Activated CD8-positive, alpha-beta memory T cell treated with anti-CD3 and anti-CD28 coated beads, Interleukin-2, amount 10 ng/mL, durations not matched to agents 7 days and 5 days (primary cell): ENCODE data around the gene SMIM28. TPM values are rescaled to one million over a fixed set of nuclear protein-coding genes. Genes with fewer than 3 reads are reported as not detected.

Experiments
- ATAC-seq: fragments of 150-1000 bp; cut with Tn5 transposase; one replicate; pipeline ENCODE4 v1.10.0; 2021; ENCODE audit warnings: moderate library complexity
- CTCF ChIA-PET: fragments of 350-600 bp; sonication (Branson Sonifier 250); formaldehyde crosslinking; loops from one replicate; lab custom pipeline; 2021; ENCODE audit warnings: antibody characterized with exemption; lab: Charles Lee
- DNase-seq: peaks from one replicate; pipeline ENCODE4 v3.0.0-alpha.2; 2020
- H3K27ac Mint-ChIP-seq: one replicate; pipeline ENCODE4 v1.8.0; 2021; ENCODE audit warnings: mild to moderate bottlenecking, mixed read lengths
- H3K27me3 Mint-ChIP-seq: one replicate; pipeline ENCODE4 v1.8.0; 2021; ENCODE audit warnings: mixed read lengths
- H3K36me3 Mint-ChIP-seq: one replicate; pipeline ENCODE4 v1.8.0; 2021; ENCODE audit warnings: mild to moderate bottlenecking, mixed read lengths
- H3K4me1 Mint-ChIP-seq: one replicate; pipeline ENCODE4 v1.8.0; 2021; ENCODE audit warnings: mixed read lengths
- H3K4me3 Mint-ChIP-seq: one replicate; pipeline ENCODE4 v1.8.0; 2021; ENCODE audit warnings: mild to moderate bottlenecking, moderate library complexity, mixed read lengths
- H3K9me3 Mint-ChIP-seq: one replicate; pipeline ENCODE4 v1.8.0; 2022; ENCODE audit warnings: low read depth, mixed read lengths
- total RNA-seq, 2 experiments: library from RNA; stranded (reverse); gene quantifications; one replicate each; pipeline ENCODE4 v1.2.3, GENCODE V29; 2021

SMIM28 gene
- total RNA-seq, 2 experiments from 2014 or later: not detected

- ATAC-seq (peak; percentile 24), DNase-seq (peak; percentile 59)
- H3K27ac Mint-ChIP-seq: peak overlapping the region; percentile 80
- H3K36me3 Mint-ChIP-seq: peaks cover 17% of the 10 kb centered on the region
- peaks cover 16% of the 10 kb centered on the region for H3K4me1 Mint-ChIP-seq
- peaks cover 4% of the 10 kb centered on the region for H3K27me3 Mint-ChIP-seq
- CTCF ChIA-PET: interaction anchor here (0.5 to 3.3 kb wide), 10 partner anchors 9 to 287 kb away, joined by 3 to 18 read pairs (median 4); no protein-coding TSS in a partner anchor
- no peaks in the 10 kb centered on the region for H3K9me3 Mint-ChIP-seq
- H3K4me3 Mint-ChIP-seq: peak overlapping the region; percentile 75
Observed at GRCh38 chr6:138403324-138403800, 25.7 kb downstream of the SMIM28 start.

DNA sequence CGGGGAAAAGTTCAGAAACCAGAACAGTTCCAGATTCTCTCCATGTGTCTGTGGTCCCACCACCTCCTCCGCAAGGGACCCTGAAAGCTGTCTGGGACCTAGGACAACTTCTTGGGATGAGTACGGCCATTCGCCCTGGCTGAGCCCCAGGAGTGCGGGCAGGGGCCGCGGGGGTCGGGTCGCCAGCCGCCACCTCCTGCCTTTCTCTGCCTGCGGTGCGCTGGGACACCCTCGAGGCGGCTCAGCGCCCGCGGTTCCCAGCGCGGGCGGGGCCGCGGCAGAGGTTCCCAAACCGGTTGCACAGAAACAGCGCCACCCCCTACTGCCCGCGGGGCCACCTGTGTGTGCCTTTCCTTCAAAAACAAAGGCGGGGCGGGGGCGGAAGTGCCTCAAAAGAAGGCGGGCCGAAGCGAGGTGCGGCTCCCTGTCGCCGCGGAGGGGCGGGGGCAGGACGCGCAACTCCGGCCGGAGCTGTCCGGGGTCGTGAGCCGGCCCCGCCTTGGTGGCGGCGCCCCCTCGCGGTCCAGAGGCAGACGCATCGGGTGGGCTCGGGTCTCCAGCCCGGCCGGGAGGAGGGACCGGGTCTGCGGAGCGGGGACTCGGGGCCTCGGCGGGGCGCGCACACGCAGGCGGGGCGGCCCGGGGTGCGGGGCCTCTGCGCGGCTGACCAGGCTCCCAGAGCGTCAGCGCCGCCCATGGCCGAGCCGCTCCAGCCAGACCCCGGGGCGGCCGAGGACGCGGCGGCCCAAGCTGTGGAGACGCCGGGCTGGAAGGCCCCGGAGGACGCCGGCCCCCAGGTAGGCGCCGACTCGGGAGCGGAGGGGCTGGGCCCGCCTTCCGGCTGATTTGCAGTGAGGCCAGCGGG lies 26.3 kb downstream of the SMIM28 start, which contains the start of gene HEBP2:
TSS of gene HEBP2 (plus strand) at position 423 of the 865 bp plus-strand sequence. CDS start at position 696, 273 bp downstream.
- ATAC-seq (peak; percentile 94), DNase-seq (peak; percentile 96)
- Mint-ChIP-seq H3K4me1 (peaks cover 20% of the 10 kb centered on the region), H3K36me3 (peaks cover 21% of the 10 kb centered on the region), H3K9me3 (no peaks in the 10 kb centered on the region), H3K27ac (peak within 1 kb of the TSS; percentile 80), H3K4me3 (peak within 1 kb of the TSS; percentile 81), H3K27me3 (peaks cover 4% of the 10 kb centered on the region)
- CTCF ChIA-PET: interaction anchor here (0.5 to 3.3 kb wide), 10 partner anchors 10 to 399 kb away, joined by 3 to 18 read pairs (median 4); no protein-coding TSS in a partner anchor

DNA sequence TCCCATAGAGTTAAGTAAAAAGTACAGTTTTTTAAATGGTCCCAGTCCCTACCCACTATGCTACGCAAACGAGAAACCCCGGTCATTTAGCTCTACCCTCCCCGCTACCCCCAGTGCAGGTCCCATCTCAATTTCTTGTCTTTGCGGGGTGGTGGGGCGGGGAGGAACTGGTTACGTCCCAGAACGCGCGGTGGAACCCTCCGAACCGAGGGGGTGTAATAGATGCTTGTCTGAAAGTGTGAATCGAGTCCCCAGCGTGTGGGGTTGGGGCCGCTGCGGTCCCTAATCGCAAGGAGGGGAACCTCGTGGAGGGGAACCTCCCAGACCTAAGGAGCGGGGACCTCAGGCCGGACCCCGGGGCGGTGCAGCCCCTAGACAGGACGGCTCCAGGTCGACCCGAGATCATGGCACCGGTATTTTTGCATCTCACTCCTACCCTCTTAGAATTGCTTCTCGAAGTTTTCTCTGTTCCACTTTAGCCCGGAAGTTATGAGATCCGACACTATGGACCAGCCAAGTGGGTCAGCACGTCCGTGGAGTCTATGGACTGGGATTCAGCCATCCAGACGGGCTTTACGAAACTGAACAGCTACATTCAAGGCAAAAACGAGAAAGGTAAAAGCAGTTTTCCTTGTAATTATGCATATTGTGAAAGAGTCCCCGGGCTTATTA lies 27.1 kb downstream of the SMIM28 start:
- Mint-ChIP-seq H3K4me1 (peaks cover 25% of the 10 kb centered on the region), H3K27ac (peak overlapping the region; percentile 77), H3K36me3 (peaks cover 28% of the 10 kb centered on the region), H3K27me3 (peaks cover 4% of the 10 kb centered on the region), H3K9me3 (no peaks in the 10 kb centered on the region), H3K4me3 (peak overlapping the region; percentile 81)
- ATAC-seq (no peak), DNase-seq (peak; percentile 55)
- CTCF ChIA-PET: interaction anchor here (1.0 to 3.3 kb wide), 7 partner anchors 11 to 399 kb away, joined by 4 to 18 read pairs (median 4); no protein-coding TSS in a partner anchor

DNA sequence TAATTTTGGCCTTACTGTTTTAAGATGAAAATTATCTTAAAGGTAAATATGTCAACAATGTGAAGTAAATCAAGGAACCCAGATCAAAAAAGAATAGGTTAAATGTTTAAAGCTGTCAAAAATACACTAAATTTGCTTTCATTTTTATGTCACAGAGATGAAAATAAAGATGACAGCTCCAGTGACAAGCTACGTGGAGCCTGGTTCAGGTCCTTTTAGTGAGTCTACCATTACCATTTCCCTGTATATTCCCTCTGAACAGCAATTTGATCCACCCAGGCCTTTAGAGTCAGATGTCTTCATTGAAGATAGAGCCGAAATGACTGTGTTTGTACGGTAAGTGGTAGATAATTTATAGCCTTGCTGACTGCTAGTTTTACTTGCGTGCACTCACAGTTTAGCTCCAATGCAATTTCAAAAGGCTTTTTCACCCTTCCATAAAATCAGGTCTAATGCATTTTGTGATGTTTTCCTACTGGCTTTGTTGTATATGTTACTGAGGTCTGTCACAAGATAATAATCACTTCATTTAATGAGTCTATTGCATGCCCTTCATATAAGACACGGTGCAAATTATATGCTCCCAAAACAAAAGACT lies 28.2 kb downstream of the SMIM28 start:
- DNase-seq: no peak
- peaks cover 33% of the 10 kb centered on the region for H3K4me1 Mint-ChIP-seq
- H3K27ac Mint-ChIP-seq: peak overlapping the region; percentile 37
- CTCF ChIA-PET: interaction anchor here (1.2 to 1.4 kb wide), 2 partner anchors 103 to 290 kb away, joined by 4 read pairs; no protein-coding TSS in a partner anchor
- peaks cover 4% of the 10 kb centered on the region for H3K27me3 Mint-ChIP-seq
- H3K4me3 Mint-ChIP-seq: peak overlapping the region; percentile 39
- no peaks in the 10 kb centered on the region for H3K9me3 Mint-ChIP-seq
- peaks cover 34% of the 10 kb centered on the region for H3K36me3 Mint-ChIP-seq
- ATAC-seq: no peak

DNA sequence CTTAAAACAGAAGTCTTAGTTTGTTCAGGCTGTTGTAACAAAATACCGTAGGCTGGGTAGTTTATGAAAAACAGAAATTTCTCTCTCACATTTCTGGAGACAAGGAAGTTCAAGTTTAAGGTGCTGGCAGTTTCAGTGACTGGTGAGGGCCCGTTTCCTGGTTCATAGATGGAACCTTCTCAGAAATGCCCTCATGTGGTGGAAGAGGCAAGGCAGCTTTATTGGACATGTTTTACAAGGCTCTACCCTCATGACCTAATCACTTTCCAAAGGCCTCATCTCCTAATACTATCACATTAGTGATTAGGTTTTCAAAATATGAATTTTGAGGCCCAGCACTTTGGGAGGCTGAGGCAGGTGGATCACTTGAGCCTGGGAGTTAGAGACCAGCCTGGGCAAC lies 28.7 kb downstream of the SMIM28 start:
- H3K36me3 Mint-ChIP-seq: peaks cover 37% of the 10 kb centered on the region
- CTCF ChIA-PET: interaction anchor here (1.2 to 1.4 kb wide), 2 partner anchors 103 to 290 kb away, joined by 4 read pairs; no protein-coding TSS in a partner anchor
- H3K4me1 Mint-ChIP-seq: peaks cover 38% of the 10 kb centered on the region
- H3K4me3 Mint-ChIP-seq: no peak overlapping the region
- H3K27me3 Mint-ChIP-seq: peaks cover 4% of the 10 kb centered on the region
- H3K27ac Mint-ChIP-seq: peak overlapping the region; percentile 37
- DNase-seq (no peak), ATAC-seq (no peak)
- no peaks in the 10 kb centered on the region for H3K9me3 Mint-ChIP-seq

GRCh38 chr6:138410048-138410735 lies 32.5 kb downstream of the SMIM28 start:
- no peak for ATAC-seq
- H3K27ac Mint-ChIP-seq: no peak overlapping the region

GRCh38 chr6:138410972-138411880 lies 33.5 kb downstream of the SMIM28 start:
- ATAC-seq: peak; percentile 83
- CTCF ChIA-PET: interaction anchor here (0.9 to 1.3 kb wide), 2 partner anchors 14 to 100 kb away, joined by 3 to 4 read pairs; no protein-coding TSS in a partner anchor

More at GRCh38 chr6:138410048-138410735, 32.5 kb downstream of the SMIM28 start:
- CTCF ChIA-PET: interaction anchor here (1.0 to 1.4 kb wide), 3 partner anchors 15 to 294 kb away, joined by 3 read pairs; no protein-coding TSS in a partner anchor
- no peak for DNase-seq
- H3K9me3 Mint-ChIP-seq: no peaks in the 10 kb centered on the region
- H3K4me3 Mint-ChIP-seq: no peak overlapping the region
- no peaks in the 10 kb centered on the region for H3K27me3 Mint-ChIP-seq
- peaks cover 62% of the 10 kb centered on the region for H3K36me3 Mint-ChIP-seq
- peaks cover 36% of the 10 kb centered on the region for H3K4me1 Mint-ChIP-seq

GRCh38 chr6:138415125-138415524 lies 37.4 kb downstream of the SMIM28 start:
- Mint-ChIP-seq H3K36me3 (peaks cover 46% of the 10 kb centered on the region), H3K4me3 (no peak overlapping the region), H3K27me3 (no peaks in the 10 kb centered on the region), H3K4me1 (peaks cover 17% of the 10 kb centered on the region), H3K9me3 (no peaks in the 10 kb centered on the region), H3K27ac (no peak overlapping the region)
- CTCF ChIA-PET: no interaction called here
- DNase-seq: no peak
- no peak for ATAC-seq

More at GRCh38 chr6:138410972-138411880, 33.5 kb downstream of the SMIM28 start:
- Mint-ChIP-seq H3K36me3 (peaks cover 60% of the 10 kb centered on the region), H3K27me3 (no peaks in the 10 kb centered on the region), H3K9me3 (no peaks in the 10 kb centered on the region), H3K4me3 (no peak overlapping the region), H3K4me1 (peaks cover 30% of the 10 kb centered on the region), H3K27ac (peak overlapping the region; percentile 66)
- no peak for DNase-seq

DNA sequence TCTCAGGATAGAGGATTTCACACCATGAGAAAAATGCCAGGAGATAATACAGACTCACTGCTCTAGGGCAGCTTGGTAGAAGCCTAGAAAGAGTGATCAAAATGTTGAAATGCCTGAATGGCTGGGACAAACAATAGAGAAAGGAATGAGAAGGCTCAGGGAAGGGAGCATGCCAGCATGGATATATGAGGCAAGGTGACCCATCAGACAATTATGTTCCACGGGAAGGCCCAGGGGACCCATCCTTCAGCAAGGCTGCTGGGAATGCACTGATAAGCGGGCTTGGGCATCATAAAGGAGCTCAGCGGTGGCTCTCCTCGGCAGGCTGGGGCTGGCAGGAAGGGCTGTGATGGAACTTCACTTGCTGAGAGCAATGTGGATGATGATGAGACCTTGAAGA lies 38.5 kb downstream of the SMIM28 start:
- Mint-ChIP-seq H3K4me3 (no peak overlapping the region), H3K27ac (no peak overlapping the region), H3K27me3 (no peaks in the 10 kb centered on the region), H3K36me3 (peaks cover 42% of the 10 kb centered on the region), H3K4me1 (peaks cover 8% of the 10 kb centered on the region), H3K9me3 (no peaks in the 10 kb centered on the region)
- no peak for DNase-seq
- CTCF ChIA-PET: interaction anchor here (1.0 to 1.6 kb wide), 2 partner anchors 11 to 93 kb away, joined by 5 read pairs; no protein-coding TSS in a partner anchor
- ATAC-seq: no peak

GRCh38 chr6:138417493-138418117 lies 39.9 kb downstream of the SMIM28 start:
- Mint-ChIP-seq H3K27me3 (no peaks in the 10 kb centered on the region), H3K27ac (no peak overlapping the region), H3K36me3 (peaks cover 33% of the 10 kb centered on the region), H3K4me1 (no peaks in the 10 kb centered on the region), H3K9me3 (no peaks in the 10 kb centered on the region), H3K4me3 (no peak overlapping the region)
- CTCF ChIA-PET: interaction anchor here (1.5 kb wide), 1 partner anchor 12 kb away, joined by 3 read pairs; no protein-coding TSS in a partner anchor
- no peak for ATAC-seq
- no peak for DNase-seq
